ENCODE results near the gene PPCDC.

- TF ChIP-seq, protein P1, sequence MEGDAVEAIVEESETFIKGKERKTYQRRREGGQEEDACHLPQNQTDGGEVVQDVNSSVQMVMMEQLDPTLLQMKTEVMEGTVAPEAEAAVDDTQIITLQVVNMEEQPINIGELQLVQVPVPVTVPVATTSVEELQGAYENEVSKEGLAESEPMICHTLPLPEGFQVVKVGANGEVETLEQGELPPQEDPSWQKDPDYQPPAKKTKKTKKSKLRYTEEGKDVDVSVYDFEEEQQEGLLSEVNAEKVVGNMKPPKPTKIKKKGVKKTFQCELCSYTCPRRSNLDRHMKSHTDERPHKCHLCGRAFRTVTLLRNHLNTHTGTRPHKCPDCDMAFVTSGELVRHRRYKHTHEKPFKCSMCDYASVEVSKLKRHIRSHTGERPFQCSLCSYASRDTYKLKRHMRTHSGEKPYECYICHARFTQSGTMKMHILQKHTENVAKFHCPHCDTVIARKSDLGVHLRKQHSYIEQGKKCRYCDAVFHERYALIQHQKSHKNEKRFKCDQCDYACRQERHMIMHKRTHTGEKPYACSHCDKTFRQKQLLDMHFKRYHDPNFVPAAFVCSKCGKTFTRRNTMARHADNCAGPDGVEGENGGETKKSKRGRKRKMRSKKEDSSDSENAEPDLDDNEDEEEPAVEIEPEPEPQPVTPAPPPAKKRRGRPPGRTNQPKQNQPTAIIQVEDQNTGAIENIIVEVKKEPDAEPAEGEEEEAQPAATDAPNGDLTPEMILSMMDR (conservative IDR thresholded peaks at IDR 0.05; ENCODE audit: low read length), result no peak
- TF ChIP-seq EZH2phosphoT487 (IDR thresholded peaks at IDR 0.05; ENCODE audit: borderline replicate concordance), result no peak
Observed at GRCh38 chr15:75058127-75058905, 34.9 kb downstream of the PPCDC start.
